ENCODE data around the gene SDR9C7. TPM values are rescaled to one million over a fixed set of nuclear protein-coding genes. Genes with fewer than 3 reads are reported as not detected.
"Not testable (repeated sequence)": the region's sequence is repeated elsewhere in the genome, so short reads cannot be mapped to it uniquely, and the experiment has no call there.

Gene SDR9C7
- total RNA-seq, 1 experiment from 2014 or later = not detected

GRCh38 chr12:56898938-56899337, 35.3 kb downstream of the SDR9C7 start:
- intact Hi-C loops (cut with micrococcal nuclease) = no loop called here
- peaks cover 43% of the 10 kb centered on the region for H3K4me1 Mint-ChIP-seq (ENCODE audit: insufficient read depth, unreplicated experiment)
- H3K4me3 Mint-ChIP-seq (ENCODE audit: unreplicated experiment) = no peak overlapping the region
- ChIA-PET CTCF (interaction anchor here (0.6 to 2.9 kb wide), 5 partner anchors 59 to 560 kb away, joined by 4 to 22 read pairs (median 4); partner anchors contain the start of genes GLI1 and HSD17B6), POLR2A (interaction anchor here (0.8 to 1.6 kb wide), 7 partner anchors 14 to 176 kb away, joined by 3 to 8 read pairs (median 5); partner anchors contain the start of gene RDH16)
- no peak for TF ChIP-seq CTCF (IDR thresholded peaks at IDR 0.05; ENCODE audit: unreplicated experiment)
- BruUV-seq (replicated peaks) = no TSS peak
- H3K9me3 Mint-ChIP-seq (ENCODE audit: unreplicated experiment) = no peaks in the 10 kb centered on the region
- H3K36me3 Mint-ChIP-seq (ENCODE audit: insufficient read depth, unreplicated experiment) = no peaks in the 10 kb centered on the region
- no peak overlapping the region for H3K27ac Mint-ChIP-seq (ENCODE audit: low read depth, unreplicated experiment)
- H3K27me3 Mint-ChIP-seq (ENCODE audit: insufficient read depth, unreplicated experiment) = no peaks in the 10 kb centered on the region
- DNase-seq (ENCODE audit: unreplicated experiment) = no peak

GRCh38 chr12:56897844-56898361, 36.3 kb downstream of the SDR9C7 start:
- TF ChIP-seq CTCF (IDR thresholded peaks at IDR 0.05; ENCODE audit: unreplicated experiment) = no peak
- Mint-ChIP-seq H3K27ac (ENCODE audit: low read depth, unreplicated experiment) (peak overlapping the region; percentile 55), H3K4me1 (ENCODE audit: insufficient read depth, unreplicated experiment) (peaks cover 43% of the 10 kb centered on the region), H3K4me3 (ENCODE audit: unreplicated experiment) (no peak overlapping the region), H3K9me3 (ENCODE audit: unreplicated experiment) (no peaks in the 10 kb centered on the region), H3K36me3 (ENCODE audit: insufficient read depth, unreplicated experiment) (no peaks in the 10 kb centered on the region), H3K27me3 (ENCODE audit: insufficient read depth, unreplicated experiment) (no peaks in the 10 kb centered on the region)
- ChIA-PET CTCF (interaction anchor here (0.6 to 2.9 kb wide), 7 partner anchors 43 to 561 kb away, joined by 3 to 22 read pairs (median 4); partner anchors contain the start of genes GLI1 and HSD17B6), POLR2A (interaction anchor here (0.7 to 1.6 kb wide), 12 partner anchors 14 to 198 kb away, joined by 3 to 8 read pairs (median 5); no protein-coding TSS in a partner anchor)
- BruUV-seq (replicated peaks) = no TSS peak
- intact Hi-C loops (cut with micrococcal nuclease) = no loop called here
- peak; percentile 93 for DNase-seq (ENCODE audit: unreplicated experiment)

GRCh38 chr12:56896082-56896481, 38.1 kb downstream of the SDR9C7 start:
- BruUV-seq (replicated peaks) = no TSS peak
- TF ChIP-seq CTCF (IDR thresholded peaks at IDR 0.05; ENCODE audit: unreplicated experiment) = no peak
- Mint-ChIP-seq H3K4me1 (ENCODE audit: insufficient read depth, unreplicated experiment) (peaks cover 43% of the 10 kb centered on the region), H3K4me3 (ENCODE audit: unreplicated experiment) (no peak overlapping the region), H3K9me3 (ENCODE audit: unreplicated experiment) (no peaks in the 10 kb centered on the region), H3K27me3 (ENCODE audit: insufficient read depth, unreplicated experiment) (no peaks in the 10 kb centered on the region), H3K27ac (ENCODE audit: low read depth, unreplicated experiment) (no peak overlapping the region), H3K36me3 (ENCODE audit: insufficient read depth, unreplicated experiment) (no peaks in the 10 kb centered on the region)
- ChIA-PET POLR2A (no interaction called here), CTCF (interaction anchor here (1.5 to 2.9 kb wide), 2 partner anchors 56 to 91 kb away, joined by 6 to 22 read pairs; no protein-coding TSS in a partner anchor)
- DNase-seq (ENCODE audit: unreplicated experiment) = no peak
- intact Hi-C loops (cut with micrococcal nuclease) = no loop called here

GRCh38 chr12:56894698-56895368, 39.4 kb downstream of the SDR9C7 start:
- intact Hi-C loops (cut with micrococcal nuclease) = no loop called here
- Mint-ChIP-seq H3K27me3 (ENCODE audit: insufficient read depth, unreplicated experiment) (no peaks in the 10 kb centered on the region), H3K9me3 (ENCODE audit: unreplicated experiment) (no peaks in the 10 kb centered on the region), H3K4me3 (ENCODE audit: unreplicated experiment) (no peak overlapping the region), H3K4me1 (ENCODE audit: insufficient read depth, unreplicated experiment) (peaks cover 32% of the 10 kb centered on the region), H3K27ac (ENCODE audit: low read depth, unreplicated experiment) (no peak overlapping the region), H3K36me3 (ENCODE audit: insufficient read depth, unreplicated experiment) (no peaks in the 10 kb centered on the region)
- BruUV-seq (replicated peaks) = no TSS peak
- ChIA-PET CTCF (no interaction called here), POLR2A (no interaction called here)
- peak; percentile 13 for DNase-seq (ENCODE audit: unreplicated experiment)
- TF ChIP-seq CTCF (IDR thresholded peaks at IDR 0.05; ENCODE audit: unreplicated experiment) = no peak

GRCh38 chr12:56891885-56892284, 42.3 kb downstream of the SDR9C7 start:
- H3K36me3 Mint-ChIP-seq (ENCODE audit: insufficient read depth, unreplicated experiment); intact Hi-C loops (cut with micrococcal nuclease); H3K27ac Mint-ChIP-seq (ENCODE audit: low read depth, unreplicated experiment); H3K27me3 Mint-ChIP-seq (ENCODE audit: insufficient read depth, unreplicated experiment); BruUV-seq (replicated peaks); CTCF ChIA-PET; POLR2A ChIA-PET; DNase-seq (ENCODE audit: unreplicated experiment); H3K9me3 Mint-ChIP-seq (ENCODE audit: unreplicated experiment); H3K4me3 Mint-ChIP-seq (ENCODE audit: unreplicated experiment): not testable (repeated sequence)
- H3K4me1 Mint-ChIP-seq (ENCODE audit: insufficient read depth, unreplicated experiment) = peaks cover 11% of the 10 kb centered on the region
